WTC11 (cell line): Measurements from ENCODE around the gene PCTP. TPM values are rescaled to one million over a fixed set of nuclear protein-coding genes. Genes with fewer than 3 reads are reported as not detected.

Source experiments
- ATAC-seq: fragments of 200-7000 bp; cut with Tn5 transposase; 2 replicates; pipeline ENCODE4 v1.10.0; 2021; ENCODE audit warnings: mild to moderate bottlenecking, moderate library complexity
- CTCF ChIA-PET: fragments of 300-600 bp; sonication (Branson Sonifier 250); formaldehyde crosslinking; loops from one replicate; lab custom pipeline; 2021; ENCODE audit warnings: antibody characterized with exemption; lab: Charles Lee
- POLR2A ChIA-PET: fragments of 350-600 bp; sonication (Branson Sonifier 250); formaldehyde crosslinking; loops from one replicate; lab custom pipeline; 2021; ENCODE audit warnings: antibody characterized with exemption; lab: Charles Lee
- DNase-seq: peaks from one replicate; pipeline ENCODE4 v3.0.0; 2021; ENCODE audit warnings: low spot score
- H3K27ac Mint-ChIP-seq: 2 replicates; pipeline ENCODE4 v1.8.0; 2021; ENCODE audit warnings: mixed read lengths
- H3K27me3 Mint-ChIP-seq: 2 replicates; pipeline ENCODE4 v1.8.0; 2021; ENCODE audit warnings: low read depth, mild to moderate bottlenecking, moderate library complexity, mixed read lengths
- H3K36me3 Mint-ChIP-seq: 2 replicates; pipeline ENCODE4 v1.8.0; 2021; ENCODE audit warnings: mixed read lengths
- H3K4me1 Mint-ChIP-seq: 2 replicates; pipeline ENCODE4 v1.8.0; 2022; ENCODE audit warnings: mixed read lengths
- H3K4me3 Mint-ChIP-seq: 2 replicates; pipeline ENCODE4 v1.8.0; 2021; ENCODE audit warnings: mild to moderate bottlenecking, moderate library complexity, mixed read lengths
- H3K9me3 Mint-ChIP-seq: 2 replicates; pipeline ENCODE4 v1.8.0; 2021; ENCODE audit warnings: mixed read lengths
- AR ChIP-seq: fragments of 250-450 bp; sonication (Bioruptor Pico); IDR thresholded peaks from 2 replicates; pipeline ENCODE4 v1.9.0; 2021; ENCODE audit warnings: mild to moderate bottlenecking
- ATF2 ChIP-seq: sonication (generic); formaldehyde crosslinking; IDR thresholded peaks from 2 replicates; pipeline ENCODE4 v1.8.1; 2022; ENCODE audit warnings: low read depth, missing genetic modification reagents, borderline replicate concordance
- CBFB ChIP-seq: sonication (generic); formaldehyde crosslinking; IDR thresholded peaks from 2 replicates; pipeline ENCODE4 v1.8.1; 2022; ENCODE audit warnings: mild to moderate bottlenecking, low read depth, missing genetic modification reagents
- CREB1 ChIP-seq: sonication (generic); formaldehyde crosslinking; IDR thresholded peaks from 2 replicates; pipeline ENCODE4 v1.8.0; 2023; ENCODE audit warnings: mild to moderate bottlenecking, missing genetic modification reagents
- CTCF ChIP-seq: fragments of 200-600 bp; IDR thresholded peaks from 2 replicates; pipeline ENCODE4 v1.8.0; 2022; ENCODE audit warnings: antibody characterized with exemption
- E2F1 ChIP-seq: sonication (generic); formaldehyde crosslinking; IDR thresholded peaks from 2 replicates; pipeline ENCODE4 v1.8.0; 2022; ENCODE audit warnings: mild to moderate bottlenecking, missing genetic modification reagents
- EMX1 ChIP-seq: fragments of 250-450 bp; sonication (Bioruptor Pico); IDR thresholded peaks from 2 replicates; pipeline ENCODE4 v1.8.0; 2021; ENCODE audit warnings: mild to moderate bottlenecking
- GRHL2 ChIP-seq: fragments of 250-450 bp; sonication (Bioruptor Pico); IDR thresholded peaks from 2 replicates; pipeline ENCODE4 v1.8.0; 2022; ENCODE audit warnings: mild to moderate bottlenecking, moderate library complexity; ENCODE audit not compliant: insufficient replicate concordance, severe bottlenecking
- HMGXB4 ChIP-seq: sonication (generic); formaldehyde crosslinking; IDR thresholded peaks from 2 replicates; pipeline ENCODE4 v1.8.1; 2023; ENCODE audit warnings: mild to moderate bottlenecking, moderate library complexity, missing genetic modification reagents
- KAT7 ChIP-seq: sonication (generic); formaldehyde crosslinking; IDR thresholded peaks from 2 replicates; pipeline ENCODE4 v1.8.1; 2023; ENCODE audit warnings: missing genetic modification reagents, mild to moderate bottlenecking, borderline replicate concordance
- OVOL2 ChIP-seq: fragments of 250-450 bp; sonication (Bioruptor Pico); IDR thresholded peaks from 2 replicates; pipeline ENCODE4 v1.9.0; 2021; ENCODE audit warnings: mild to moderate bottlenecking, borderline replicate concordance
- TEAD4 ChIP-seq: sonication (generic); formaldehyde crosslinking; IDR thresholded peaks from 2 replicates; pipeline ENCODE4 v1.8.0; 2022; ENCODE audit warnings: mild to moderate bottlenecking, missing genetic modification reagents
- ZNF416 ChIP-seq: fragments of 250-450 bp; sonication (Bioruptor Pico); IDR thresholded peaks from 2 replicates; pipeline ENCODE4 v1.9.0; 2021; ENCODE audit warnings: mild to moderate bottlenecking, inconsistent platforms
- ZNF423 ChIP-seq: fragments of 250-450 bp; sonication (Bioruptor Pico); IDR thresholded peaks from 2 replicates; pipeline ENCODE4 v2.1.2; 2022; ENCODE audit warnings: mild to moderate bottlenecking, moderate library complexity
- ZNF425 ChIP-seq: fragments of 250-450 bp; sonication (Bioruptor Pico); conservative IDR thresholded peaks from 2 replicates; pipeline ENCODE4 v1.9.0; 2021; ENCODE audit warnings: mild to moderate bottlenecking
- total RNA-seq: library from RNA; stranded (reverse); gene quantifications from 3 replicates; pipeline ENCODE4 v1.2.3, GENCODE V29; 2021

Gene PCTP
- total RNA-seq, 1 experiment from 2014 or later, result 10.3 TPM

GRCh38 chr17:55735731-55736405, 15.0 kb upstream of the PCTP start:
- Mint-ChIP-seq H3K9me3 (no peaks in the 10 kb centered on the region), H3K27me3 (no peaks in the 10 kb centered on the region), H3K4me1 (peaks cover 46% of the 10 kb centered on the region), H3K36me3 (no peaks in the 10 kb centered on the region), H3K4me3 (no peak overlapping the region), H3K27ac (no peak overlapping the region)
- ATAC-seq (peak; percentile 46), DNase-seq (peak; percentile 24)
- ChIA-PET POLR2A (no interaction called here), CTCF (interaction anchor here (0.6 to 1.7 kb wide), 13 partner anchors 11 to 236 kb away, joined by 3 to 22 read pairs (median 5); partner anchors contain the start of genes PCTP and TMEM100)
- TF ChIP-seq CTCF (peak; percentile 18; the same call in 1 of the 2 replicates), ZNF416 (CRISPR knock-in tag) (no peak), HMGXB4 (CRISPR knock-in tag) (no peak), CBFB (CRISPR knock-in tag) (no peak), GRHL2 (CRISPR knock-in tag) (no peak), CREB1 (CRISPR knock-in tag) (no peak)

GRCh38 chr17:55737976-55738501, 12.8 kb upstream of the PCTP start:
- TF ChIP-seq OVOL2 (CRISPR knock-in tag) (no peak), TEAD4 (no peak), ZNF416 (CRISPR knock-in tag) (no peak), ZNF425 (CRISPR knock-in tag) (no peak), ATF2 (no peak), AR (CRISPR knock-in tag) (no peak), KAT7 (CRISPR knock-in tag) (no peak), ZNF423 (no peak), EMX1 (no peak), E2F1 (CRISPR knock-in tag) (no peak)
- TF ChIP-seq, all 79 proteins: peak for 0
- CTCF ChIA-PET, result interaction anchor here (0.8 to 1.9 kb wide), 2 partner anchors 13 to 20 kb away, joined by 3 to 10 read pairs; partner anchors contain the start of gene PCTP
- ATAC-seq, result no peak
- H3K9me3 Mint-ChIP-seq, result no peaks in the 10 kb centered on the region
- no peaks in the 10 kb centered on the region for H3K27me3 Mint-ChIP-seq
- H3K27ac Mint-ChIP-seq, result no peak overlapping the region
- peaks cover 24% of the 10 kb centered on the region for H3K4me1 Mint-ChIP-seq
- POLR2A ChIA-PET, result no interaction called here
- no peaks in the 10 kb centered on the region for H3K36me3 Mint-ChIP-seq
- no peak overlapping the region for H3K4me3 Mint-ChIP-seq
- DNase-seq, result no peak
